Measurements from ENCODE around the gene LRAT.

LRAT gene

GRCh38 chr4:154779362-154779947 is 35.7 kb downstream of the LRAT start:
- no peak for DNase-seq

GRCh38 chr4:154781126-154781982 is 37.6 kb downstream of the LRAT start, which contains the start of gene RBM46:
RBM46 (plus strand) TSS chr4:154781272; CDS start chr4:154796753, 15,481 bp downstream.
- no peak for DNase-seq

DNA sequence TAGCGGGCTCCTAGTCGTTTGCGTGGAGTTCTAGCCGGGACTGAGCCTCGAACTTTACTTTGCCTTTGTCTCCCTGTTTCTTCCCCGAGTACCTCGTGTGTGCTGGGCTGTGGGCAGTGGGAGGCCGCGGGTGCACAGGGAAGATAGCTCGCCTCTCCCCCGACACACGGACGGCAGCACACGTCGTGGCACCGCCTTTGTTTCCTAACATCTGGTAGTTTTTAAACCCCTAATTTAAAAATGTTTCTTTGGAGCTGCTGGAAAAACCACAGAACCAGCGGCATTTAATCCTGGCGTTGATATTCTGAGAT is 38.1 kb downstream of the LRAT start:
- DNase-seq: no peak

Data from NCI-H345 (cell line).